GM19395 (cell line): Measurements from ENCODE around the gene CYBC1.

Experiments
- ATAC-seq: cut with Tn5 transposase; IDR thresholded peaks from one replicate; pipeline ENCODE4 v1.9.1; 2021; ENCODE audit warnings: mild to moderate bottlenecking, moderate library complexity; ENCODE audit not compliant: unreplicated experiment

The CYBC1 gene

DNA sequence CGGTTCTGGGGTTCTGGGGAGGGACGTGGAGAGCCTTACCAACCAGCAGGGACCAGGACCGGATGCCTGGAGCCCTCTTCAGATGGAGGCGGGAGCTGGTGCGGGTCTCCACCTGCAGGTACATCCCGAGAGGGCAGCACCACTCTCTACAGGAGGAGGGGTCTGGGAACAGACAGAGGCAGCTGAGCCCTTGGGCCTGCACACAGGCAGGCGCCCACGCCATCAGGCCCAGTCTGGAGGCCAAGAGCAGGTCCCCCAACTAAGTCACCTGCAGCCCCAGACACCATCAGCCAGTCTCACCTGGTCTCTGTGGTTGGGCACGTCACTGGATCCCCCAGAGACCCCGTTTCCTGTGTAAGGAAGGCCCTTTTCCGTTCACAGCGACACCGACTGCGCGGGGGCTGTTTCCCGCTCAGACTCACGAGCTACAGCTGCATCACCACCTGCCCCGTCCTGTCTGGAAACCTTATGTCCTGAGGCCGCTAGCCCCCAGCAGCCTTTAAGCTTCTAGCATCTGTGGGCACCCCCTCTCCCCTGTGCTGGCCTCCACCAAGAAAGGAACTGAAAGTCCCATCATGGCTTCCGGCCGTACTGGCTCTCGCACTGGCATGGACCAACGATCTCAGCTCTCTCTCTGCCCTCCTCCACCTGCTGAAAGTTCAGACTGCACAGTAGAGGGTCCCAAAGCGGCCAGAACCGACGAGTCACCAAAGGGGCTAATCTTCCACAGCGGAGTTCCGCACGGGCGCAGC lies 1.2 kb downstream of the CYBC1 start:
- peak; percentile 64 for ATAC-seq

DNA sequence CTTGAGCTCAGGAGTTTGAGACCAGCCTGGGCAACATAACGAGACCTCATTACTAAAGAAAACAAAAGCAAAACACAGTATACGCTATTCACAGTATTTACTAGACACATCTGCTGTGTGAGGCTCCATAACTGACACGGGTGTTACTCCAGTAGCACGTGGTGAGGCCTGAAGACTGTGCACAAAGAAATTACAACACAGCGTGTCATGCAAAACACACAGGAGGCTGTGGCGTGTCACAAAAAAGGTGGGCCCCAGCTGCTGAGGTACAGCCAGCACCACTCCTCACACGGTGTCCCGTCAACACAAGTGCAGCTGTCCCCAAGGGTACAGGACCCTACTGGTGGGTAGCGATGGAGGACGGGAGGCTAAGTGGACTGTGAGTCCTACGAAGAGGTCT lies 2.7 kb downstream of the CYBC1 start:
- no peak for ATAC-seq

DNA sequence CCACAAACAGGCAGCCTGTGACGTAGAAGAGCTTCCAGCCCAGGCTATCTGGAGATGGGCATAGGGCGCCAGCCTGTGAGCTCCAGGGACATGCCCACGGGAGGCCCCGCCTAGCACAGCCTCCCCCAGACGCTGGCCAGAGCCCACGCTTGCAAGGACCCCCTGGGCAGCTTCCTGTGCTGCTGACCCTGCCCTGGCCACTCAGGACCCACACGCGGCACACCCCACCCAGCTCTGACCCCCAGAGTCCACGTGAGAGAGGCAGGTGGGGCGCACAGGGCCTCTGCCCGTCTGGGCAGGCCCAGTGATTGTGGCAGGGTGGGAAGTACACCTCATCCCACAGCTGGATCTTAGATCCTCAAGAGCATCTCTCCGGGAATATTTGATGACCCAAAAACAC lies 3.9 kb downstream of the CYBC1 start:
- ATAC-seq: no peak

DNA sequence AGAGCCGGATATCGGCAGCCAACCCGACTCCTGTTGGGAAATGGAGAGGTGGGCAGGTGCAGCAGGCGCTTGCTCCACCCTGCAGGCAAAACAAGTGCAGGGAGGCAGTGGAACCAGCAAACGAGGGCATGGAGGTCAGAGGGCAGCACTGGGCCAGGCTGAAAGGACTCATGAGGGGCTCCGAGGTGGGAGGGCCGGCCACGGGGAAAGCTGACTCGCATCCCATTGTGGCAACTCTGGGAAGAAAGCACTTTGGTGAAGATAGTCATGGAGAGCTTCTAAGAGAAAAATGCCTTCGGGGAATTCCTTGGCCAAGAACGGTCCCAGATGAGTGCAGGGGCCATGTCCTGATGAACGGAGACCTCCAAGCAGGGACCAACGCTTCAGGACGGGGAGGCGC lies 4.4 kb downstream of the CYBC1 start:
- ATAC-seq: no peak

DNA sequence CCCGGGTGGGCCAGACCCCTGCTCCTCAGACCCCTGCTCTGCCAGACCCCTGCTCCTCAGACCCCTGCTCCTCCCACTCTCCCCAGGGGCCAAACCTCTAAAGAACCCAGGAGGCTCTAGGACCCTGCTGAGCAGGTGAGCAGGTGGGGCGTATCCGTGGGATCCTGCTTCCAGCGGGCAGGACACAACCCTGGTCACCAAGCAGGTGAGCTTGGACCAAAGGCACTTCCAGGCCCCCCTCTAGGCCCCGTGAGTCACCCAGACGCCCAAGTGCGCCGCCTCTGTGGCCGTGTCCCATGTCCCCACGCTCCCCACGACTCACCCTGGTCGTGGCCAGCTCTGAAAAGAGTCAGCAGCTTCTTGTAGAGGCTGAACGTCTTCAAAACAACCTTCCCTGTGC lies 5.0 kb downstream of the CYBC1 start:
- no peak for ATAC-seq

DNA sequence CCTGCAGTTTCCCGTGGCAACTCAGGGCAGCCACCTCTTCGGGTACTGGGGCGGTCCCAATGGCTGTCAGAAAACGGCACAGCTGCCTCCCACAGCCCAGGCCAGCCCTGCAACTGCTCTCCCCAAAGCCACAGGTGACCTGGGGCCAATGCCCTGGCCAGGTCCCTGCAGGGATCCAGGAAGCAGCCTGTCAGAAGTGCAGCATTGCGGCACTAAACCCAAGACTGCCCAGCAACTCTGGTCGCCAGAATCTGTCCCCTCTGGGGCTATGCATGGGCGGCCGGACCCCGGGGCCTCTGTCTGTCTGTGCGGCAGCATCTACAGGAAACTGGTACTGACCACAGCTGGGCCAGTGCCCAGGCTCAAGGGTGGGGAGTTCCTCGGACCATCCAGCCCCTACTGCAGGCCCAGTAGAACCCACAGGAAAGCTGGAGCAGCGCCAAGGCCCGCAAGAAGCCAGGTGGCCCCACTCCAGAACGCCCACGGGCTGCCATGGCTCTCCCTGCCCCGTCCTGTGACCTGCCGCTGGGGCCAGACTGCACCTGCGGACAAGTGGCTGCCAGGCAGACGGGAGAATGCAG lies 5.5 kb downstream of the CYBC1 start:
- ATAC-seq: no peak

DNA sequence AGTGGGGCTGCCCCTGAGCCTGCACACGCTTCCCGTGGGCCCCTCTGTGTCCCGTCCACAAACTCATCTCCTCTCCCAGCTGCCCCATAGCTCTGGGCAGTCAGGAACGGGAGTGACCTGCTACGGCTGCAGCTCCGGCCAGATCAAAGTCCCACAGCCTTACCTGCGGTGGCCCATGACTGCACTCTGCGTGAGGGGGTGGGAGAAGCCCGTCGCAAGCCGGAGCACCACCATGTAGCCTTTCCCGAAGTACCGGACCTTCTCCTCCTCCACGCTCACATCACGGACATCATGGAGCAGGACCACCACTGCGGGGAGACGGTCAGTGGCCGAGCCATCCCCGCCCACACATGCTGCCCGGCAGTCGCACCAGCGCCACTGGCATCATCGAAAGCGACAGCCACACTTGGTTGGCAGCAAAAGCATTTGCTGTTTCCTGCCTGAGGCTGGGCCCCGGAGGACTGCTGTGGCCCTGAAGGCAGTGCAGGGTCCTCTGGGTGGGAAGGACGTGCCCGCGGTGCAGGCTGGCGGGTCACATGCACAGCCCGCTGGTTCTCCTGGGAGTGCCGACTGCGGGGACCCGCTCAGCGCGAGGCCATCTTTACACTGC lies 6.2 kb downstream of the CYBC1 start:
- ATAC-seq: no peak

DNA sequence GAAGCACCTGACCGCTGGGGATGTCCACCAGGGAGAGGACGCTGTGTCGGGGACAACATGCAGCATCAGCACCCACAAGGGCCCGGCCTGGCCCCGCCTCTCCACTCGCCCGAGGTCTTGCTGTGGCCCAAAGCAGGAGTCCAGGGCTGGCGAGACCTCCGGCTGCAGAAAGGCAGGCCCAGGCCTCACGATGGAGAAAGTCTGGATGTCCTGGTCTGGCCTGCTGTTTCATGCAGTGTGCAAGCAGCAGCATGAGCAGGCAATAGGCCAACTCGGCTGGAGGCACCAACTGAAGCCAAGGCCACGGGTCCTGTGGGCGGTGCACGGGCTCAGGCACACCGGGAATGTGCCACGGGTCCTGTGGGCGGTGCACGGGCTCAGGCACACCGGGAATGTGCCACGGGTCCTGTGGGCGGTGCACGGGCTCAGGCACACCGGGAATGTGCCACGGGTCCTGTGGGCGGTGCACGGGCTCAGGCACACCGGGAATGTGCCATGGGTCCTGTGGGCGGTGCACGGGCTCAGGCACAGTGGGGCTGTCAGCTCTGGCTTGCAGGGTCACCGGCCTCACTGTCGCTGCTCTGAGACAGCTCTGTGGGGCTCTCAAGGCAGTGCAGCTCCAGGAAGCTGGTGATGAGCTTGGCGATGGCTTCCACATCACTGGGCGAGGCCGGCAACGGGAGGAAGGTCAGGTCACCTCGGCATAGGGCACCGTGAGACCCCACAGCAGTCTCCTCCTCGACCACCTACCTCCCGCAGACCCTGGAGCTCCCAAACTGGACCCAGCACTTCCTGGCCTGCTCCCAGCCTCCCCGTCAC lies 6.9 kb downstream of the CYBC1 start:
- ATAC-seq: no peak

DNA sequence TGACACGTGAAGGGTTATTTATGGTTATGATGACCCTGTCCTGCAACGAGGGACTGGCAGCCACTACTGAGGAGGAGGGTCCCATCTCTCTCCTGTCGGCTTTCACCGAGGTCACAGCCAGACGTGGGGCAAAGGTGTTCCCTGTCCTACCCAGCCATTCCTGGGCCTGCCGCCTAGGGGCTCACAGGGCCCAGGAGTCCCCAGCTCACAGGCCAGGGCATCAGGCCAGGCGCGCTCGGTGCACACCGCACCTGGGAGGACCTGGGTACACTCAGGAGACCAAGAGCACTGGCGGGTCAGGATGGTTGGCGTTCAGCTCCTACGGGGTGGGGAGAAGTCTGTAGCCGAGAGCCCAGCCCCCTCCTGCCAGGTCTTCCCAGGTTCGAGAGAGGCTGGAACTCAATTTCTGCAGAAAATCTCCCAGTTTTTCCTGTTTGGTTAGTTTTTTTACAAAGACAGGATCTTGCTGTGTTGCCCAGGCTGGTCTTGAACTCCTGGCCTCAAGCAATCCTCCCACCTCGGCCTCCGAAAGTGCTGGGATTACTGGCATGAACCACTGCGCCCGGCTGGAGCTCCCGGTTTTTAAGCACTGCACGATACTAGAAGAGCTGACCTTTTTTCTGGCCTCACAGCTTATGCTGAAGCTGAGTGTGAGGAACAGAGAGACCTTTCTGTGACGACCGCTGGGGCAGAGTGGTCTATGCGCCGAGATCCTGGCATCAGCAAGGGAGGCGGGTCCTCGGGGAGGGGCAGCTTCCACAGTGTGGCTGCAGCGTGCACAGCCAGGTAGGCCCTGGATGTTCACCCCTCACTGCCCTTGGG lies 7.7 kb downstream of the CYBC1 start:
- ATAC-seq: no peak

DNA sequence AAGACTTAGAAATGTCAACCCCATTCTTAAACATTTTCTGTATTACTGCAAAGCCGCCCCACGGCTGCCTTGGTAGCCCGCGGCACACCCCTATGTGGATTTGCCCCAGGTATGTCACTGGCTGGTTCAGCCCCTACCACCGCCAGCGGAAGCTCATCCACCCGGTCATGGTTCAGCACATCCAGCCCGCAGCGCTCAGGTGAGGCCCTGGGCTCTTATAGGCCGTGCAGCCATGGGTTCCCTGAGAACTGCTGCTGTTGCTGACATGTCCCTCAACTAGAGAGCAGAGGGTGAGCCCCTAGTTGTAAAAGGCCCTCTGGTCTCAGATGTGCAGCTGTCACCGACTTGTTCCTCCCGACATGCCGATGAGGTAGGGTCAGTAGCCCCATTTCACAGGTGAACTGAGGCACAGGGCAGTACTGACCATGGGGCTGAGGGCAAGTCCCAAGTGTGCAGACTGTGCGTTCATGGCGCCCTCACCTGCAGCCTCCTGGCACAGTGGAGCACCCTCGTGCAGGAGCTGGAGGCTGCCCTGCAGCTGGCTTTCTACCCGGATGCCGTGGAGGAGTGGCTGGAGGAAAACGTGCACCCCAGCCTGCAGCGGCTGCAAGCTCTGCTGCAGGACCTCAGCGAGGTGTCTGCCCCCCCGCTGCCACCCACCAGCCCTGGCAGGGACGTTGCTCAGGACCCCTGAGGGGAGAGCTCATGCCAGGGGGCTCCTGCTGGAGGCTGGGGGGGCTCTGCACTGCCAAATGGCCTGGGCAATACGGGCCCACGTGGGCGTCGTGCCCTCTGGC lies 8.7 kb downstream of the CYBC1 start:
- no peak for ATAC-seq

DNA sequence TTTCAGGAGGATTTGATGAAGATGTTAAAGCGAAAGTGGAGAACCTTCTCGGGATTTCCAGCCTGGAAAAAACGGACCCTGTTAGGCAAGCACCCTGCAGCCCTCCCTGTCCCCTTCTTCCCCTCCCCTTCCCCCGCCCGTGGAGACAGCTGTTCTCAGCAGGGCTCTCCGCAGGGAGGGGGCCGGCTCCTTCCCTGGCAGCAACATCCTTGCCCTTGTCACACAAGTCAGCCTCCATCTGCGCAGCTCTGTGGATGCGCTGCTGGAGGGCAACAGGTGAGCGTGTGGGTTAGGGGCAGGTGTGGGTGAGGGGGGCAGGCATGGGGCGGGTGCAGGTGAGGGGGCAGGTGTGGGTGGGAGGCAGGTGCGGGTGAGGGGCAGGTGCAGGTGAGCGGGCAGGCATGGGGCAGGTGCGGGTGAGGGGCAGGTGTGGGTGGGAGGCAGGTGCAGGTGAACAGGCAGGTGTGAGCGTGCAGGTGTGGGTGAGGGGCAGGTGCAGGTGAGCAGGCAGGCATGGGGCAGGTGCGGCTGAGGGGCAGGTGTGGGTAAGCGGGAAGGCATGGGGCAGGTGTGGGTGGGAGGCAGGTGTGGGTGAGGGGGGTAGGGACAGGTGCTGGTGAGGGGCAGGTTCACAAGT lies 9.4 kb downstream of the CYBC1 start:
- no peak for ATAC-seq

DNA sequence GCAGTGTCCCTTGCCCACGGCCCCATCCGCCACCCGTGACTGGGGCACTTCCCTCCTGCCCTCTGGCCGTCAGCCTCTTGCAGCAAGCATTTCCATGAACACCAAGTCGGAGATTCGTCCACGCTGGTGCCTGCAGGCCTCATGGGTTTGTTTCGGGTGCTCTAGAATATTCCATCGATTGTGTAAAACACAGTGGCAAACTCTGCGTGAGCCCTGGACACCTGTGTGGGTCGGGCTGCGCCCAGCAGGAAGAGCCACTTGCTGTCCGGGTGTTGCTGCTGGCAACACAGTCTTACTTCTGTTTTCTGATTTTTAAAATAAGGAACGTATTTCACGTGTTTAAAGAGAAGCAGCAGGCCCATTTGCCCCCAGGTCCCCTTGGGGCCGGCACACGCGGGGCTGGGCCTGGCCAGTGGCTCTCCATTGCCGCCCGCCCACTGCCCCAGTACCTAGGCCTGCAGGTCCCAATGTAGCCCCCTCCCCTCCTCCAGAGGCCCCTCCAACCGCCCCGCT lies 10.0 kb downstream of the CYBC1 start:
- no peak for ATAC-seq

DNA sequence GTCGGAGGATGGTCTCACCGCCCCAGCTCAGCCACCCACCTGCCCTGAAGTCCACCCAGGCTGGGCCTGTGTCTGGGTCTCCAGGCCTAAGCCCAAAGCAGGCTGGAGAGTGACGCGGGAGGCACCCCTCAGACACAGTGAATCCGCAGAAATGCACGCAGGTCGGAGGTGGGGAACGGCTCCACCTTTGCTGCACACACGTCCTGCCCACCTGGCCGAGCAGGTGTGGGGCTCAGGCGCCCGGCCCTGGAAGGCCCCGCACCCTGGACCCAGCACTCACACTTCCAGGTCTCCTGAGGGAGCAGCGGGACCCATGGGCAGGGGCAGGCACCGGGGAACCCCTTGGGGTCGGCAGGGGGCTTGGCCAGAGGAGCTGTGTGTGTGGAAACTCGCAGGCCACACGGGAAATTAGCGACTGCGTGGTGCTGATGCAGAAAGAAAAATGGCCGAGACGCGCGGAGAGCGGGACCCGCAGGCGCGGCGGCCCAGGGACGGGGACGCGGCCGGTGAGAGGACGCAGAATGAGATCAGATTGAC lies 10.7 kb downstream of the CYBC1 start:
- no peak for ATAC-seq

DNA sequence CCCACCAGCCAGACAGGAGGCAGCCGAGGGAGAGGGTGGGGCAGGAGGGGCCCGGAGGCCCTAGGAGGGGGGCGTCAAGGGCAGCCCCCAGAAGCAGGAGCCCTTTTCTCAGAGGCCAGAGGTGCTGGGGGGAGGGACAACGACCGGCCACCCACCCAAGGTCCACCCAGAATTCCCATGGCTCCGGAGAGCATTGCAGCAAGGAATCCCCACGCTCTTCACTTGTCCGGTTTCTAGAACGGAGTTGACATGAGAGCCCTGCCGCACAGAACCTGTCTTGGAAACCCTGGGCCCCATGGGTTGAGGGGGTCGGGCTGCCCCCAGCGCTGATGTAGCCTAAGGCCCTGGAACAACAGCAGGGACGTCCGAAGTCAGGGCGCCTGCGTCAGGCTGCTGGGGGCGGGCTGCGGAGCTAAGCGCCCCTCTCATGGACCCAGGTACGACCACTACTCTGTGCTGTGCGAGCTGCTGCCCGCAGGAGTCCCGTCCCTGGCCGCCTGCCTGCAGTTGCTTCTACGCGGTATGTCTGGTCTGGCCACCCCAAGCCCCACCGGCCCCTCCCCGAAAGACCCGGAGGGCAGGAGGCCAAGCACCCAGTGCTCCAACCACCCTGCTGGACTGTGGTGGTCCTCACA lies 11.2 kb downstream of the CYBC1 start:
- ATAC-seq: no peak

DNA sequence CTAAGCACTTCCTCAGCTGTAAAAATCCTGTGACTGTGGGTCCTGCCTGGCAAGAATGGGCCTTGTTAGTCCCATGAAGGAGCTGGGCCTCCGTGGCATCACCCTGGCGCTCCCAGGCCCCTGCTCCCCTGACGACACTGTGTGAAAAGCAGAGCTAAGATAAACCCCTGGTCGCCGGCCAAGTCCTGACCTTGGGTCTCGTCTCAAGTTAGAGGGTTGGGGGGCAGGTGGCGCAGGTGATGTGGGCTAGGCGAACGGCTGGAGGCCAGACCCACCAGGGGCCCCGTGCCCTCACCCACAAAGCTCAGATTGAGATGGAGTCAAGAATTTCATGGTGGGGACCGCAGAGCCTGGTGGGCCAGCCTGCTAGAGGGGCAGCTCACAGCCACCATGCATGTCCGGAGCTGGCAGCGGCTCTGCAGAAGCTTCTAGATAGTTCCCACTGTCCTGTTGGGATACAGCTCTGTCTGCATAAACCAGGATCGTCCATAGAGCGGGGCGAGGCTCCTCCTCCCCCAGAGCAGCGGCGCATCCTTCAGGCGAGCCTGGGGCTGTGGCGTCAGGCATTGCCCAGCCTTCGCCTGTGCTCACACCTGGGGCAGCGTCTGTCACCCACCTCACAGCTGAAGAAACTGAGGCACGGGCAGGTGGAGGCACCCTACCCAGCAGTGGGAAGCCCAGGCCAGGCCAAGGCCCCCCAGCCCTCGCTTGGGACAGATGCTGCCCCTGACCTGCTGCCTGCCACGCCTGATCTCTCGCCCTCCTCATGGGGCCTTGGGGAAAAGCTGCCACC lies 12.0 kb downstream of the CYBC1 start:
- ATAC-seq: no peak

DNA sequence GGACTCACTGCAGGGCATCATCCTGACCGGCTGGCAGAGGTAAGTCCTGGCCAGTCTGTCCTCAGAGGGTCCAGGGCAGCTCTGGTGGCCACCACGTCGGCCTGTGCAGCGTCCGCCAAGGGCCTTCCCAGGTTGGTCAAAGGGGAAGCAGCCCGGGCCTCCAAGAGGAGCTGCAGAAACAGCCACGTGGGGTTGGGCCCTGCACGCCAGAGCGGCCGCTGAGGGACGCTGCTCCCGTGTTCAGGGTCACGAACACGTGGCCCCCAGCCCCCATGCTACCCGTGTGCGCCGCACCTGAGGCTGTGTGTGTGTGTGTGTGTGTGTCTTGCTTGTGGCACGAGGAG lies 13.3 kb downstream of the CYBC1 start:
- no peak for ATAC-seq

DNA sequence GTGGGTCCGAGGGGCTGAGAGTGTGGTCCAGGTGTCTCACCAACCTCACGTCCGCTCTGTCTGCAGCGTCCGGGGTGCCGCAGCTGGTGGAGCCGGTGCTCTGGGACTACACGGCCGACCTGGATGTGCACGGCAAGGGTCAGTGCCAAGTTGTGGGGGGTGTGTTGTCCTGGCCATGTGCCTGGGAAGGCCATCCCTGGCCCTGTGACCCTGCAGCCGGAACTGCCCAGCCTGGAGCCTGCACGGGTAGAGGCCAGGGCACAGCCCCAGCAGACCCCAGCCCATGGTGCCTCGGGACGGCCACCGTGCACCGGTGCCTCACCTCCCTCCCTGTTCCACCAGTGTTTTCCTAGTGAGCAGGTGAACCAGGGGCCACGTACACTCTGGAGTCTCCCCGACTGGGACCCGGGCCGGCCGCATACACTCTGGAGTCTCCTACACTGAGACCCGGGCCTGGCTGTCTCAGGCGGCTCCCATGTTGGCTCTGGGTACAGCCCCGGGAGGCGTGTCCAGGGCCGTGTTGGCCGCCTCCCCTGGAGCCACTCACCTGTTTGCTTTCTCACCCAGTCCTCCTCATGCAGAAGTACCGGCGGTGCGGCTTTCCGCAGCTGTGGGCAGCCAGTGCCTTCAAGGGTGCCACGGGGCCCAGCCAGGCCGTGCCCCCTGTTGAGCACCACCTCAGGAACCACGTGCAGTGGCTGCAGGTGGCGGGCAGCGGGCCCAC lies 13.8 kb downstream of the CYBC1 start:
- no peak for ATAC-seq
